Measurements from ENCODE around the gene ATP8A1. TPM values are rescaled to one million over a fixed set of nuclear protein-coding genes. Genes with fewer than 3 reads are reported as not detected.

Gene ATP8A1
- total and polyA plus RNA-seq, 2 of the 4 experiments (the other 2 are of a cell fraction): 0.12 to 0.36 TPM

DNA sequence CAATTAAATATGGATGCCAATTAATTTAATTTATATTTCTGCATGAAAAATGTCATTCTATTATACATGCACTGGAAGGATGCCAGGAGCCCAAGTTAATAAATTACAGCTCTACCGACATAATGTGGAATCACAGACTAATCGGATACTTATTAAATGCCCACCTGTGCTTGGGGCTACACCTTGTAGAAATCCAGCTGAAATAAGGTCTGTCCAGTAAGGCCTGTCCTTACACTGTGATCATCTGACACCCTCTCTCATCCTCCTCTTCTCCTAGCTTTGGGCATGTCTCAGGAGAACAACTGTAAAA is 265.6 kb downstream of the ATP8A1 start:
- H3K56ac ChIP-seq (ENCODE audit: extremely low read depth, insufficient read depth, low read length): no peak overlapping the region
- no peak overlapping the region for H3K9ac ChIP-seq (ENCODE audit: low read depth, low read length)
- no peak overlapping the region for H2BK20ac ChIP-seq (ENCODE audit: low read depth, low read length)
- no peak overlapping the region for H2BK120ac ChIP-seq (ENCODE audit: low read depth, low read length)
- H3K23ac ChIP-seq (ENCODE audit: low read depth, low read length): no peak overlapping the region
- no TSS peak for BruUV-seq (replicated peaks)
- no peak overlapping the region for H3K14ac ChIP-seq (replicated peaks; ENCODE audit: low read depth, low read length)
- H3K4me1 ChIP-seq (ENCODE audit: control insufficient read depth, insufficient read depth, low read length): peaks cover 5% of the 10 kb centered on the region; the same call in 1 of the 2 replicates
- H2AK5ac ChIP-seq (ENCODE audit: low read depth, low read length): no peak overlapping the region
- no peak overlapping the region for H2BK5ac ChIP-seq (ENCODE audit: low read depth, low read length, poor library complexity, severe bottlenecking)
- no CpG with 5 or more reads among the region's 2 CpGs for WGBS, 2 experiments (ENCODE audit: extremely low coverage in 2 of 2, insufficient read length in 1 of 2)
- no peak overlapping the region for H3K4ac ChIP-seq (ENCODE audit: low read depth, low read length)
- no peak for ATAC-seq (ENCODE audit: low read depth)
- ChIA-PET CTCF (interaction anchor here (0.6 to 1.0 kb wide), 3 partner anchors 20 to 1558 kb away, joined by 3 read pairs; no protein-coding TSS in a partner anchor), POLR2A (ENCODE audit: unreplicated experiment) (no interaction called here)
- dilution Hi-C loops (cut with HindIII; ENCODE audit: low sequenced_read_pairs, unreplicated experiment) (no loop called here), intact Hi-C loops (cut with micrococcal nuclease) (no loop called here), in situ Hi-C loops (cut with MboI; ENCODE audit: low sequenced_read_pairs) (no loop called here)
- H2BK15ac ChIP-seq (ENCODE audit: low read depth, low read length): no peak overlapping the region
- no peaks in the 10 kb centered on the region for H3K79me1 ChIP-seq (ENCODE audit: low read depth in 1 of 2, low read length in 2 of 2)
- no peak overlapping the region for H3K27ac ChIP-seq (ENCODE audit: insufficient read depth, low read length)
- no peak overlapping the region for H2AFZ ChIP-seq (replicated peaks; ENCODE audit: low read length, poor library complexity)
- H3K4me2 ChIP-seq (ENCODE audit: low read depth, low read length): no peak overlapping the region
- H4K5ac ChIP-seq (ENCODE audit: low read depth, low read length): no peak overlapping the region
- TF ChIP-seq RFX5 (IDR thresholded peaks at IDR 0.05; ENCODE audit: low read depth, low read length) (no peak), USF2 (IDR thresholded peaks at IDR 0.05; ENCODE audit: low read depth, low read length) (no peak), ELK1 (IDR thresholded peaks at IDR 0.05; ENCODE audit: borderline replicate concordance, low read depth, low read length) (no peak), MAFK (IDR thresholded peaks at IDR 0.05; ENCODE audit: low read depth, low read length) (no peak), FOS (IDR thresholded peaks at IDR 0.05; ENCODE audit: low read depth, low read length) (no peak), RCOR1 (IDR thresholded peaks at IDR 0.05; ENCODE audit: insufficient replicate concordance, low read length) (no peak), POLR2A (IDR thresholded peaks at IDR 0.05; ENCODE audit: low read depth, low read length) (no peak), CHD1 (IDR thresholded peaks at IDR 0.05; ENCODE audit: low read depth, low read length) (no peak), MXI1 (IDR thresholded peaks at IDR 0.05; ENCODE audit: borderline replicate concordance, low read depth, low read length) (no peak), CTCF (conservative IDR thresholded peaks at IDR 0.05; ENCODE audit: low read depth, low read length) (no peak), SMC3 (IDR thresholded peaks at IDR 0.05; ENCODE audit: low read depth, low read length) (no peak), RAD21 (IDR thresholded peaks at IDR 0.05; ENCODE audit: low read length) (no peak), MAZ (IDR thresholded peaks at IDR 0.05; ENCODE audit: borderline replicate concordance, low read depth, low read length) (no peak), BHLHE40 (IDR thresholded peaks at IDR 0.05; ENCODE audit: low read depth, low read length) (no peak), CEBPB (IDR thresholded peaks at IDR 0.05; ENCODE audit: low read depth, low read length) (no peak), NFE2L2 (IDR thresholded peaks at IDR 0.05; ENCODE audit: low read depth, low read length) (no peak)
- H3K4me3 ChIP-seq (ENCODE audit: insufficient read depth, low read depth, low read length): no peak overlapping the region
- no peak for DNase-seq
- H3K9me3 ChIP-seq (ENCODE audit: control insufficient read depth, insufficient read depth, low read length): no peaks in the 10 kb centered on the region
- H3K9me1 ChIP-seq (ENCODE audit: insufficient read depth, low read length): no peaks in the 10 kb centered on the region
- no peaks in the 10 kb centered on the region for H3K36me3 ChIP-seq (ENCODE audit: control insufficient read depth, insufficient read depth, low read length)
- no peak overlapping the region for H2AK9ac ChIP-seq (replicated peaks; ENCODE audit: low read depth, low read length, poor library complexity)
- H4K8ac ChIP-seq (ENCODE audit: low read depth in 2 of 2, low read length in 2 of 2): no peak overlapping the region
- H3K18ac ChIP-seq (ENCODE audit: low read depth, low read length): no peak overlapping the region
- no peak overlapping the region for H4K91ac ChIP-seq (ENCODE audit: insufficient read depth, low read depth, low read length)
- no peaks in the 10 kb centered on the region for H3K27me3 ChIP-seq (ENCODE audit: control insufficient read depth, insufficient read depth, low read length)
- H4K20me1 ChIP-seq (ENCODE audit: insufficient read depth, low read length): no peaks in the 10 kb centered on the region

All from IMR-90 (cell line).